AG10803 (cell line): Measurements from ENCODE around the gene RALB.

Source experiments
- DNase-seq: peaks from one replicate; pipeline ENCODE4 v3.0.0; 2010; ENCODE audit warnings: low read depth
- H3K4me3 ChIP-seq: 2 replicates; pipeline ENCODE4 v1.5.1; 2011; ENCODE audit warnings: mild to moderate bottlenecking, low read length, control low read depth
- CTCF ChIP-seq: conservative IDR thresholded peaks from 2 replicates; pipeline ENCODE4 v1.5.1; 2011; ENCODE audit warnings: mild to moderate bottlenecking, low read length, control low read depth, inconsistent platforms

The RALB gene

DNA sequence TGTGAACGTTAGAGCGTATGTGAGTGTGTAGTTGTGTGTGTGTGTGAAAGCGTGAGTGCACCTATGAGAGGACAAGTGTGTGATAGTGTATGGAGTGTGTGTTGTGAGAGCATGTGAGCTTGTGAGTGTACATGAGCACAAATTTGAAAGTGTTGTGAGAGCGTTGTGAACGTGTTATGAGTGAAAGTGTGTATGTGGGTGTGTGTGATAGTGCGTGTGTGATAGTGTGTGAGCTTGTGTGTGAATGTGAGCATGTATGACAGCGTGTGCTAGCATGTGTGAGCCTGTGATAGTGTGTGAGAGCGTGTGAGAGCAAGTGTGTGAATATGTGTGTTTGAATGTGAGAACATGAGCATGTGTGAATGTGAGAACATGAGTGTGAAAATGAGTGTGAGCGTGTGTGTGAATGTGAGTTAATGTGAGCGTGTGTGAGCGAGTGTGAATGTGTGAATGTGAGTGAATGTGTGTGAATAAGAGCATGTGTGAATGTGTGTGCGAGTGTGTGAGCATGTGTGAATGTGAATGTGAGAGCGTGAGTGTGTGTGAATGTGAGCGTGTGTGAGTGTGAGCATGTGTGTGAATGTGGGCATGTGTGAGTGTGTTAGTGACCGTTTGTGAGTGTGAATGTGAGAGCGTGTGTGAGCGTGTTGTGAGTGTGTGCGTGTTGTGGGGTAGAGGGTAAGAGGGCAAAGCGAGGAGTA, 25.0 kb downstream of the RALB start:
- H3K4me3 ChIP-seq: no peak overlapping the region
- DNase-seq: no peak
- no peak for TF ChIP-seq CTCF

DNA sequence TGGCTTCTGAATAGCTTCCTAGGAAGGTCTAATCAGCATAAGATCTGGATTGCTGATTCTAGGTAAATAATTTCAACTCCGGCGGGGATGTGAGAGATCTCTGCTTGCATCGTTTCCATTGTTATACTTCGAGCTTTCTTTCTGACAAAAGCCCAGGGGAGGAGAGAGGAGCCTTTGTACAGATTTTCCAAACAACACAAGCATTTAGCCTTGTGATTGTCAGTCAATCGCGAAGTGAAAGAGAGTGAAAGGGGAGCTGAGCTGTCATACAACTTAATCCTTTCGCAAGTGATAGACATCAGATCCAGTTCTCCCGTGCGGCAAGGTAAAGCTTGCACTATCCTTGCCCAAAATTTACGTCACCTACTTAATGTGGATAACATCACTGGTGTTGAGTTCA, 26.2 kb downstream of the RALB start:
- TF ChIP-seq CTCF: no peak
- H3K4me3 ChIP-seq: no peak overlapping the region
- no peak for DNase-seq

- no peak for TF ChIP-seq CTCF
- DNase-seq: no peak
- H3K4me3 ChIP-seq: no peak overlapping the region
Observed at GRCh38 chr2:120279708-120280107, 27.1 kb downstream of the RALB start.

DNA sequence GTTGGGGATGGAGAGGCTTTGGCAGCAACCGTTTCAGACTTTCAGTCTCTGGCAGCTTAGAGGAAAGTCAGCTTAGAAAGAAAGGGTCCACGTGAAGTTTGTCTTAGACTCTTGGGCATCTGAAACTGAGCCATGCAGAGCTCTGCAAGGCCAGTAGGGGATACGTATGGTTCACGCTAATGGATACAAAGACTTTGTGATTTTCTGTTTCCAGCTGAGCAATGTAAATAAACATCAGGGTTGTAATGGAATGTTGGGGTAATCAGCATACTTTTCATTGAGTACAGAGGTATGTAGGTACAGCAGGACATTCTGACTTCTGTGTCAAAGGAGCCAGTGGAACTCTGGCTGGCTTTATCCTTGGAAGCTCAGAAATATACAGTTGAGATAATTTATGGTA, 31.0 kb downstream of the RALB start:
- H3K4me3 ChIP-seq: no peak overlapping the region
- no peak for DNase-seq
- no peak; the same call in 1 of the 2 replicates for TF ChIP-seq CTCF

DNA sequence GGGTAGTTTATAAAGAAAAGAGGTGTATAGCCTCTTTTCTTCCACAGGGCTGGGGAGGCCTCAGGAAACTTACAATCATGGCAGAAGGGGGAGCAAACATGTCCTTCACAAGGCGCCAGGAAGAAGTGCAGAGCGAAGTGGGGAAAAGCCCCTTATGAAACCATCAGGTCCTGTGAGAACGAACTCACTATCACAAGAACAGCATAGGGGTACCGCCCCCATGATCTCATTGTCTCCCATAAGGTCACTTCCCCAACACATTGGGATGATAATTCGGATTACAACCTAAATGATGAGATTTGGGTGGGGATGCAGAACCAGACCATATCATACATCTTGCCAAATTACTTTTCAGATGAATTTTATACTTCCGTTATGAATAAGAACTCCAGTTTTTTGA, 32.4 kb downstream of the RALB start:
- TF ChIP-seq CTCF: no peak
- H3K4me3 ChIP-seq: no peak overlapping the region
- DNase-seq: no peak

DNA sequence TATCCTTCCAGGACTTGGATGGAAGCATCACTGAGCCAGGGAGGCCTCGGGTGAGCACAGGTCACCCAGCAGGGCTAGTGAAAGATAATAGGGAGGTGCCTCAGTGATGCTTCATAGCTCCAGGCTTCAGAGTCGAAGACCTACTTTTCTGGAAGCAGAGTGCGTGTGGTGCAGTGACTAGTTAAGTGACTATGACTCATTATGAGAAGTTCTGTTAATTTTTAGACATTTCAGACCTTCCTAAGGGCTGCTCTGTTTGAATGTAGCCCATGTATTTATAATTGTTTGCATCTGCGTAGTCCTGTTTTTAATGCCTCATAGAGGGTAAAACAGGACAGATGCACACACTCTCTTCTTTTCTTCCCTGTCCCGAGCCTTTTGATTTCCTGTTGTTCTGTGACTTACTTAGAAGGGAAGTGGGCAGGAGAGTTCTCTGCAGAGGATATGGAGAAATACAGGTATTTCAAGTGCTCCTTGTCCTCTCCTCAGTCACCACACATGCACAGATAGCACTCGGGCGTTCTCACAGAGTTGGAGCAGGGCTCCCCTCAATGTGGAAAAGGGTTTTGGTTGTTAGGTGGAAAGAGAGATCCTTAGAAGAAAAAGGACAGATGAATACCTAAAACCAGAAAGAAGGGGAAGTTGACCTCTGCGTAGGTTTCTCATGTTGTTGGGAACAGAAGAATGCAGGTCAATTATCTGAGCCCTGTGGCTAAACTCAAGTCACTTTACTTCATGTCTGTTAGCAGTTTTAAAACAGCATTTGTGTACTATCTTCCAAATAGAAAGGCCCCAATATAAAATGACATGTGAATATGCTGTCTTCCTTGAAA, 34.7 kb downstream of the RALB start:
- no peak overlapping the region for H3K4me3 ChIP-seq
- TF ChIP-seq CTCF: no peak
- peak; percentile 84 for DNase-seq

- no peak overlapping the region for H3K4me3 ChIP-seq
- no peak for DNase-seq
- TF ChIP-seq CTCF: no peak
Observed at GRCh38 chr2:120288016-120288373, 35.3 kb downstream of the RALB start.
